ENCODE measurements around the gene SLIRP.
"Not testable (repeated sequence)": the region's sequence is repeated elsewhere in the genome, so short reads cannot be mapped to it uniquely, and the experiment has no call there.

Gene SLIRP

DNA sequence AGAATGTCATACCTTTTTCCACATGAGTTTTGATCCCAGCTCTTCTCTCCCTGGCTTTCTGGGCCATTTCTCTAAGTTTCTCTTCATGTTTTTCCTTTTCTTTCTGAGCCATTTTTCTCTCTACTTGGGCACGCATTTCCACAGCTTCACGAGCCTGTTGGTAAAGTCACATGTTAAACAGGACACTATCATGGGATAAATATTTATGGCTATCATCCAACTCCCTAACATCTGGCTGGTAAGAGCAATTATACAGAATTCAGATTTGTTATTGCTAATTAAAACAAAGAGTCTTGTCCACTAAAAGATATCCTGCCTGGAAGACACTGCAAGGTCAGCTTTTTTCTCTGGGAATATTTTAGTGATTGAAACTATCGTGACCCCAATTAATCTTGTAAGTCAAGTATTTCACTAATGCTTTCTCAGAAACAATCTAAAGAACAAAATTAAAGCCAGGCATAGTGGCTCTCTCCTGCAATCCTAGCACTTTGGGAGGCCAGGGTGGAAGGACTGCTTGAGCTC lies 23.1 kb downstream of the SLIRP start:
- TF ChIP-seq, protein P1, sequence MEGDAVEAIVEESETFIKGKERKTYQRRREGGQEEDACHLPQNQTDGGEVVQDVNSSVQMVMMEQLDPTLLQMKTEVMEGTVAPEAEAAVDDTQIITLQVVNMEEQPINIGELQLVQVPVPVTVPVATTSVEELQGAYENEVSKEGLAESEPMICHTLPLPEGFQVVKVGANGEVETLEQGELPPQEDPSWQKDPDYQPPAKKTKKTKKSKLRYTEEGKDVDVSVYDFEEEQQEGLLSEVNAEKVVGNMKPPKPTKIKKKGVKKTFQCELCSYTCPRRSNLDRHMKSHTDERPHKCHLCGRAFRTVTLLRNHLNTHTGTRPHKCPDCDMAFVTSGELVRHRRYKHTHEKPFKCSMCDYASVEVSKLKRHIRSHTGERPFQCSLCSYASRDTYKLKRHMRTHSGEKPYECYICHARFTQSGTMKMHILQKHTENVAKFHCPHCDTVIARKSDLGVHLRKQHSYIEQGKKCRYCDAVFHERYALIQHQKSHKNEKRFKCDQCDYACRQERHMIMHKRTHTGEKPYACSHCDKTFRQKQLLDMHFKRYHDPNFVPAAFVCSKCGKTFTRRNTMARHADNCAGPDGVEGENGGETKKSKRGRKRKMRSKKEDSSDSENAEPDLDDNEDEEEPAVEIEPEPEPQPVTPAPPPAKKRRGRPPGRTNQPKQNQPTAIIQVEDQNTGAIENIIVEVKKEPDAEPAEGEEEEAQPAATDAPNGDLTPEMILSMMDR (IDR thresholded peaks at IDR 0.05; ENCODE audit: extremely low read depth, insufficient read depth, missing control alignments) = no peak
- in situ Hi-C loops (cut with MboI; ENCODE audit: low pct_unique_long_range_greater_than_20kb, low sequenced_read_pairs, unreplicated experiment) = no loop called here
- no peak for DNase-seq (ENCODE audit: low spot score)

DNA sequence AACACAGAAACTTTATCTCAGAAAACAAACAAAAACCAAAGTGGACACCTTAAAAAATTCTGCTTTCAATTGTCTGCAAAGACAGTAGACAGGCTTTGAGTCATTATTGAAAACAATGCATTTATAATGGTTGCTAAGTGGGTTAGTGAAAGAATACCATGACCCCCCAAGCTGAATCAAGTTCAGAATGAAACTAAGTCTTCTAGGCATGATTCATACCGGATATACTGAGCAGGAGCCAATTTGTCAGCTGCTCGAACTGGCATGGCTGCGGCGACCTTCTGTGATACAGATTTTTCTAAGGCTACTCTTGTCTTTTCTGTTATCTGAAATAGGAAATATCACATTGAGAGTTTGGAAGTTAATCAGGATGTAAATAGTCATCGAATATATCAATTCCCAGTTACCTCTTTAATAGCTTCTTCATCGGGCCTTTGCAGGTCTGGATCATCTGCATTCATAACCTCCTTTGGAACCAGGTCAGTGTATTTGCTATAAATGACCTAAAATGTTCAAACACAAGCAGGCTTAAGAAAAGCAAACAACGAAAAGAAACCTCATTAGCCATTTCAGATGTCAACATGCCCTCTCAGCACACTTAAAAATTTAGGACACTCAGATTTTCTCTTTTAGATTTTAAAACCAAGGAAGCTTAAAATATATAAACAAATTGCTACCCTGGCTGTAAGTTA lies 30.8 kb downstream of the SLIRP start:
- TF ChIP-seq, protein P1 (IDR thresholded peaks at IDR 0.05; ENCODE audit: extremely low read depth, insufficient read depth, missing control alignments) = no peak
- no peak for DNase-seq (ENCODE audit: low spot score)
- in situ Hi-C loops (cut with MboI; ENCODE audit: low pct_unique_long_range_greater_than_20kb, low sequenced_read_pairs, unreplicated experiment) = no loop called here

DNA sequence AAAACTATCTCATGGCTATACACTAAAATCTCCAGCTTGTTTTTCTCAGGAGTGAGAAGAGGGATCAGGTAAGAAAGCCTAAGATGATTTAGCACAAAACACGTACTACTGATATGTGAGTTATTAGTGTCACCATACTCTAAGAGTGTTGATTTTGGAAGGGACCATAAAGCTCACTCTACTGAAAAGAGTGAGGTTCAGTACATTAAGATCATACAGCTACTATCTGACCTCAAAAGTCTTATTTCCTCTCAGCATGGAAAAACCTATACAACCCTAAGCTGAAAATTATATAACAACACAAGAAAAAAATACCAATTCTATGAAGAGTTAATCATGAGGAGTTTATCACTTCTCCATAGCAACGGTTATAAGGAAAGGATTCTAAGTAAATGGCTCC lies 33.5 kb downstream of the SLIRP start:
- DNase-seq (ENCODE audit: low spot score) = no peak
- in situ Hi-C loops (cut with MboI; ENCODE audit: low pct_unique_long_range_greater_than_20kb, low sequenced_read_pairs, unreplicated experiment) = no loop called here
- TF ChIP-seq, protein P1 (IDR thresholded peaks at IDR 0.05; ENCODE audit: extremely low read depth, insufficient read depth, missing control alignments) = no peak

DNA sequence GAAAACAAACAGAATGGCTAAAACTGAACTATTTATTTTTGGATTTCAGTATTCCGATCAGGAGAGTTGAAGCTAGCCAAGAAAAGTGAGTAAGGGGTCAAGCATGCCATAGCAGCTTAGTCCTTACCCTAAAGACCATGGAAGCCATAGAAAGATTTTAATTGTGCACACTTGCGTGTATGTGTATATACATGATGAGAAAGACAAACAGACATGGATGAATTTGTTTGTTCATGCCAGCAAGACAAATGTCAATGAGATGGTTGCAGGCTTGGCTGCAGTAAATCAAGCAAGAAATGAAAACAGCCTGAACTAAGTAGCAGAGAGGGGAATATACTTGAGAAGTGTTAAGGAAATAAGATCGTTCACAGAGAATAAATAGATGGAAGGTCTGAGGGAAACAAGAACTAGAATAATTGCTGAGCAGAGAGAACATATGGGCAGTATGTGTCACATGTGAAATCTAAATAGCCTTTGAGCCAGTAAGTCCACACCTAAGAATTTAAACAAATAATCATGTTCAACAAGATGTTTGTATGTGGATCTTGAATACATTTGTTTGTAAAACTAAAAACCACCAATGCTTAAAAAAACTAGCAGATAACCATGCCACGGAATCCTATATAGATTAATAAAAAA lies 38.3 kb downstream of the SLIRP start:
- TF ChIP-seq, protein P1 (IDR thresholded peaks at IDR 0.05; ENCODE audit: extremely low read depth, insufficient read depth, missing control alignments) = no peak
- DNase-seq (ENCODE audit: low spot score) = no peak
- in situ Hi-C loops (cut with MboI; ENCODE audit: low pct_unique_long_range_greater_than_20kb, low sequenced_read_pairs, unreplicated experiment) = no loop called here

DNA sequence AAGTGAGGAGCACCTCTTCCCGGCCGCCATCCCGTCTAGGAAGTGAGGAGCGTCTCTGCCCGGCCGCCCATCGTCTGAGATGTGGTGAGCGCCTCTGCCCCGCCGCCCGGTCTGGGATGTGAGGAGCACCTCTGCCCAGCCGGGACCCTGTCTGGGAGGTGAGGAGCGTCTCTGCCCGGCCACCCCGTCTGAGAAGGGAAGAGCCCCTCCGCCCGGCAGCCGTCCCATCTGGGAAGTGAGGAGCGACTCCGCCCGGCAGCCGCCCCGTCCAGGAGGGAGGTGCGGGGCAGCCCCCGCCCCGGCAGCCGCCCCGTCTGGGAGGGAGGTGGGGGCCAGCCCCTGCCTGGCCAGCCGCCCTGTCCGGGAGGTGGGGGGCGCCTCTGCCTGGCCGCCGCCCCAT lies 39.5 kb downstream of the SLIRP start:
- DNase-seq (ENCODE audit: low spot score); in situ Hi-C loops (cut with MboI; ENCODE audit: low pct_unique_long_range_greater_than_20kb, low sequenced_read_pairs, unreplicated experiment): not testable (repeated sequence)

DNA sequence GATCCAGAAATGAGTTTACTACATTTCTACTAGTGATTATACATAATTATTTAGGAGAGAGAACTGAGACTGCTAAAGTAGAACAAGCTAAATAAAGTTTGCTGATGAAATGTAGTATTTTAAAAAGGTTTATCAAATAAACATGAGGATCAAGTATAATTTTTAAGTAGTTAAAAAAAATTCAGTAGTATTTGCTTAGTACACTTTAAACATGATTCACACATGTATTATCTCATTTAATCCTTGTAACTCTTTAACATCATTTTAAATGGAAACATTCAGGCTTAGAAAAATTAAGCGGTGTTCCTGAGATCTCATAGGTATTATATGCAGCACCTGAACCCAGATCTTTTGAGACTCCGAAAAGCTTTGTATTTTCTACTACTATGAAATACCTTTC lies 44.4 kb downstream of the SLIRP start:
- TF ChIP-seq, protein P1 (IDR thresholded peaks at IDR 0.05; ENCODE audit: extremely low read depth, insufficient read depth, missing control alignments) = no peak
- in situ Hi-C loops (cut with MboI; ENCODE audit: low pct_unique_long_range_greater_than_20kb, low sequenced_read_pairs, unreplicated experiment) = no loop called here
- no peak for DNase-seq (ENCODE audit: low spot score)

DNA sequence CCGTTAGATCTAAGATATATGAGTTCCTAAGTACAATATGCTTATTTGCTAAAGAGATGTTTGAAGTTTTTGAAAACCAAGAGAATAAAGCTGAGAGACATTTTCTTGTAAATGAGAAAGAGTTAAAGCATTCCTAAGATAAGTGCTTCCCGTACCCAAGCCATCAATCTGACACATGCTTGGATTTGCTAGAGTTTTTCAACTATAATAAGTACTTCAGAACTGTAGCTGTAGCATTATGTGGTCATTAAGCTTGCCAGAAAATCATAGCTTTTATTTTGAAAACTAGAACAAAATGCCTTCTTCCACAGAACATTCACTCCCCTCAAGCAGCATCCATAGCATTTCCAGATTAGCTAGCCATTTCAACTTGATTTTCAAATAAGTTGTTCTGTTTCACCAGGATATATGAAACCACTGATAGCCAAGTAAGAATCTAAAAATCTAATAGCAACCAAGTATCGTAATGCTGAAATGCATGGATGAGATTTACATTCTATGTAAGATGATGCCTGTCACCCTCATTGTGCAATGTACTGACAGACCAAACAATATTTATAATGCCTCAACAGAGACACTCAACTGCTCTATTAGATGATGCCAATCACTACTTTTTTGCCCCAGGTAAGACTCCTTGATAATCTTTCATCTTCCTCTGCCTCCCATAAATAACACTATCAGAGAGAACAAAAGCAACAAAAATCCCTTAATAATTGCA lies 45.1 kb downstream of the SLIRP start:
- TF ChIP-seq, protein P1 (IDR thresholded peaks at IDR 0.05; ENCODE audit: extremely low read depth, insufficient read depth, missing control alignments) = no peak
- in situ Hi-C loops (cut with MboI; ENCODE audit: low pct_unique_long_range_greater_than_20kb, low sequenced_read_pairs, unreplicated experiment) = no loop called here
- no peak for DNase-seq (ENCODE audit: low spot score)

Data from GM13977 (cell line).